ENCODE results near the gene SLC24A3. TPM values are rescaled to one million over a fixed set of nuclear protein-coding genes. Genes with fewer than 3 reads are reported as not detected.

The SLC24A3 gene
- total and polyA plus RNA-seq, 2 of the 13 experiments (the other 11 are each of a cell fraction or from before 2014, with no cell fraction given) = not detected

DNA sequence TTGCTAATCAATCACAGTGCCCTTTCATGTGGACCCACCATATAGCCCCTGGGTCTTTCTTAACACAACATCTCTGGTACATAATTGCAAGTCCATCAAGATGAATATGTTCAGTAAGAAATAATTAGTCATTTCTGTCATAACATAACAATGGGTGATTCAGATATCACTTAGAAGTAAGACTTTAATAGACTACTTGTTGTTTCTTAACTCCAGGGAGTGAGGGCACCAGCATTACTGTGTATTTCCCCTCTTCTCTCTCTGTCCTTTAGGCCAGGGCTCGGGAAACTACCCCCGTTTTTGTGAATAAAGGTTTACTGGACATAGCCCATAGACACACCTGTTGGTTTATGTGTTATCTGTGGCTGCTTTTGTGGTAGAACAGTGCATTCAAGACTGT lies 123.5 kb downstream of the SLC24A3 start (continued):
- TF ChIP-seq, protein P1, sequence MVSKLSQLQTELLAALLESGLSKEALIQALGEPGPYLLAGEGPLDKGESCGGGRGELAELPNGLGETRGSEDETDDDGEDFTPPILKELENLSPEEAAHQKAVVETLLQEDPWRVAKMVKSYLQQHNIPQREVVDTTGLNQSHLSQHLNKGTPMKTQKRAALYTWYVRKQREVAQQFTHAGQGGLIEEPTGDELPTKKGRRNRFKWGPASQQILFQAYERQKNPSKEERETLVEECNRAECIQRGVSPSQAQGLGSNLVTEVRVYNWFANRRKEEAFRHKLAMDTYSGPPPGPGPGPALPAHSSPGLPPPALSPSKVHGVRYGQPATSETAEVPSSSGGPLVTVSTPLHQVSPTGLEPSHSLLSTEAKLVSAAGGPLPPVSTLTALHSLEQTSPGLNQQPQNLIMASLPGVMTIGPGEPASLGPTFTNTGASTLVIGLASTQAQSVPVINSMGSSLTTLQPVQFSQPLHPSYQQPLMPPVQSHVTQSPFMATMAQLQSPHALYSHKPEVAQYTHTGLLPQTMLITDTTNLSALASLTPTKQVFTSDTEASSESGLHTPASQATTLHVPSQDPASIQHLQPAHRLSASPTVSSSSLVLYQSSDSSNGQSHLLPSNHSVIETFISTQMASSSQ (IDR thresholded peaks at IDR 0.05; ENCODE audit: low read depth) = no peak
- TF ChIP-seq, protein P1 (CRISPR knock-in tag; IDR thresholded peaks at IDR 0.05; ENCODE audit: borderline replicate concordance) = no peak
- TF ChIP-seq, protein P2, sequence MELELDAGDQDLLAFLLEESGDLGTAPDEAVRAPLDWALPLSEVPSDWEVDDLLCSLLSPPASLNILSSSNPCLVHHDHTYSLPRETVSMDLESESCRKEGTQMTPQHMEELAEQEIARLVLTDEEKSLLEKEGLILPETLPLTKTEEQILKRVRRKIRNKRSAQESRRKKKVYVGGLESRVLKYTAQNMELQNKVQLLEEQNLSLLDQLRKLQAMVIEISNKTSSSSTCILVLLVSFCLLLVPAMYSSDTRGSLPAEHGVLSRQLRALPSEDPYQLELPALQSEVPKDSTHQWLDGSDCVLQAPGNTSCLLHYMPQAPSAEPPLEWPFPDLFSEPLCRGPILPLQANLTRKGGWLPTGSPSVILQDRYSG (CRISPR knock-in tag; IDR thresholded peaks at IDR 0.05) = no peak

DNA sequence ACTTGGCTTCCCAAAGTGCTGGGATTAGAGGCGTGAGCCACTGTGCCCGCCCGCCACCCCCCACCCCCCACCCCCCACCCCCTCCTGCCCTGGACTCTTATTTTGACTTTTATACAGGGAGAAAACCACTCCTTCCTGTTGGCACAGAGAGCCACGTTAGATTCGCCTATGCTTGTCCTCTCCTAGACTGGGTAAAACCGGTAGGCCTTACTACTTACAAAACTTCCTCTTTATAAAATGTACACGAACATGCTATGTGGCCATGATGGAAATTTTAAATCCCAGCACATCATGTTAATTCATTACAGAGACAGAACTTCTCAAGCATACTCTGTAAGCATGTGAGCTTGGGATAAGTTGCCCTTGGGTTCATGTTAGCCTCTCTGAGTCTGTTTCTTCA lies 124.2 kb downstream of the SLC24A3 start:
- no peak overlapping the region for H3K9ac ChIP-seq (ENCODE audit: insufficient read depth, low read depth, low read length)
- BruUV-seq (replicated peaks) = no TSS peak
- 25% methylated on average over 7 of the region's 7 CpGs for WGBS (ENCODE audit: low lambda C conversion rate)
- TF ChIP-seq HIVEP1 (CRISPR knock-in tag; IDR thresholded peaks at IDR 0.05) = no peak
- TF ChIP-seq CBFB (CRISPR knock-in tag; IDR thresholded peaks at IDR 0.05) = no peak
- no peak for TF ChIP-seq MEIS2 (CRISPR knock-in tag; IDR thresholded peaks at IDR 0.05)
- TF ChIP-seq SRSF4 (IDR thresholded peaks at IDR 0.05; ENCODE audit: low read depth, low read length, poor library complexity, severe bottlenecking) = no peak
- TF ChIP-seq BCL3 (CRISPR knock-in tag; IDR thresholded peaks at IDR 0.05) = no peak
- TF ChIP-seq, protein P3, sequence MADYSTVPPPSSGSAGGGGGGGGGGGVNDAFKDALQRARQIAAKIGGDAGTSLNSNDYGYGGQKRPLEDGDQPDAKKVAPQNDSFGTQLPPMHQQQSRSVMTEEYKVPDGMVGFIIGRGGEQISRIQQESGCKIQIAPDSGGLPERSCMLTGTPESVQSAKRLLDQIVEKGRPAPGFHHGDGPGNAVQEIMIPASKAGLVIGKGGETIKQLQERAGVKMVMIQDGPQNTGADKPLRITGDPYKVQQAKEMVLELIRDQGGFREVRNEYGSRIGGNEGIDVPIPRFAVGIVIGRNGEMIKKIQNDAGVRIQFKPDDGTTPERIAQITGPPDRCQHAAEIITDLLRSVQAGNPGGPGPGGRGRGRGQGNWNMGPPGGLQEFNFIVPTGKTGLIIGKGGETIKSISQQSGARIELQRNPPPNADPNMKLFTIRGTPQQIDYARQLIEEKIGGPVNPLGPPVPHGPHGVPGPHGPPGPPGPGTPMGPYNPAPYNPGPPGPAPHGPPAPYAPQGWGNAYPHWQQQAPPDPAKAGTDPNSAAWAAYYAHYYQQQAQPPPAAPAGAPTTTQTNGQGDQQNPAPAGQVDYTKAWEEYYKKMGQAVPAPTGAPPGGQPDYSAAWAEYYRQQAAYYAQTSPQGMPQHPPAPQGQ (CRISPR knock-in tag; IDR thresholded peaks at IDR 0.05; ENCODE audit: borderline replicate concordance) = no peak
- no peak for TF ChIP-seq ZNF512B (CRISPR knock-in tag; IDR thresholded peaks at IDR 0.05; ENCODE audit: borderline replicate concordance)
- TF ChIP-seq KMT2A (CRISPR knock-in tag; IDR thresholded peaks at IDR 0.05) = no peak
- TF ChIP-seq ZNF263 (CRISPR knock-in tag; IDR thresholded peaks at IDR 0.05) = no peak

More for the DNA sequence above, 124.2 kb downstream of the SLC24A3 start:
- Histone ChIP-seq H3K36me3 (replicated peaks in 1 of 2; ENCODE audit: control insufficient read depth in 1 of 2, insufficient read depth in 2 of 2, low read length in 2 of 2) (no peaks in the 10 kb centered on the region), H3K27ac (ENCODE audit: extremely low read length, insufficient read depth, low read length) (no peak overlapping the region), H3K79me2 (ENCODE audit: insufficient read depth, low read length) (no peaks in the 10 kb centered on the region), H3K4me2 (ENCODE audit: low read depth, low read length) (no peak overlapping the region), H4K20me1 (ENCODE audit: insufficient read depth, low read length) (no peaks in the 10 kb centered on the region), H2AFZ (ENCODE audit: low read length) (no peak overlapping the region), H3K4me3 (replicated peaks in 1 of 3; ENCODE audit: insufficient read depth in 1 of 3, low read depth in 2 of 3, low read length in 3 of 3) (no peak overlapping the region), H3K27me3 (ENCODE audit: control insufficient read depth in 1 of 2, insufficient read depth in 2 of 2, low read length in 2 of 2) (no peaks in the 10 kb centered on the region), H3K4me1 (ENCODE audit: insufficient read depth, low read length) (no peaks in the 10 kb centered on the region), H3K9me3 (ENCODE audit: low read length) (no peaks in the 10 kb centered on the region)
- ATAC-seq = no peak
- ChIA-PET POLR2A (no interaction called here), CTCF (ENCODE audit: low intra/inter-chr PET ratio, low total read pairs) (no interaction called here)
- in situ Hi-C loops (cut with HindIII; ENCODE audit: extremely low pct_ligation_motif_present, low pct_unique_long_range_greater_than_20kb) (no loop called here), intact Hi-C loops (cut with micrococcal nuclease; ENCODE audit: unreplicated experiment) (no loop called here)
- no peak for FAIRE-seq
- DNase-seq (ENCODE audit: low spot score) = no peak
